K562 treated with DMSO at 1 percent for 4 hours (cell line): ENCODE data around the gene TCEA2. TPM values are rescaled to one million over a fixed set of nuclear protein-coding genes. Genes with fewer than 3 reads are reported as not detected.

ENCODE experiments used
- total RNA-seq: library from RNA; unstranded; fragments of 300-600 nt; gene quantifications from 2 replicates; pipeline ENCODE4 v1.2.3, GENCODE V29; 2022; ENCODE audit not compliant: insufficient read depth

Gene TCEA2
- 14.6 and 23.6 TPM in 2 replicates for total RNA-seq

DNA sequence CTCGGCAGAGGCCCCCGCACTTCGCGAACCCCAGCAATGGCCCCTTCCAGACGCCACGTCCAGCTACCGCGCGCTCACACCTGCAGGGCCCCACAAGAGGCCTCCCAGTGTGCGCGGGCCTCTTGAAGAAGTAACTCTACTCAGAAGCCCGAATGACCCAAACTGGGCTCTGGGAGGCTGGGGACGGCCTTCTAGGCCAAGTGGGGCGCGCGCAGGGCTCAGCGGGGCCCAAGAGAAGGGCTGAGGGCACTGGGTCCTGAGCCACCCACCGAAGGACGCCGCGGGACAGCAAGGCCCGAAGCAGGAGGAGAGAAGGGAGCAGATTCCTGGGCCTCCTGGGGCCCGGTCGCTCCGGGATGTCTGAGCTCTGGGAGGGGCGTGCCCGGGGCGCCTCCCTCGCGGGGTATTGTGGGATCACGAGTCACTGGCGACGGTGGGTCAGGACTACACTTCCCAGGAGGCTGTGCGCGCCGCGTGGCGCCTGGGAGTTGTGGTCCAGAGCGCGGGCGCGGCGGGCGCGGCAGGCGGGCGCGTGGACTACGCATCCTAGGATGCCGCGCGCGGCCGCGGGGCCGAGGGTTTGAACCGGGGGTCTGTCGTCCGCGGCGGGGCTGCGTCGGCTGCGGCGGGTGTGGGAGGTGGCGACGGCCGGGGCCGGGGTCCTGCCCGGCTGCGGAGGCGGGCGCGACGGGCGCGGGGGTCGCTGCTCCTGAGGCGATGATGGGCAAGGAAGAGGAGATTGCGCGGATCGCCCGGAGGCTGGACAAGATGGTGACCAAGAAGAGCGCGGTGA lies at the start of gene TCEA2:
TSS of gene TCEA2 (plus strand) at position 603 of the 793 bp plus-strand sequence. CDS start at position 718, 115 bp downstream.

GRCh38 chr20:64035933-64036345 lies 27.1 kb upstream of the TCEA2 start, which contains the start of gene C20orf204:
TSS of gene C20orf204 (plus strand) at chr20:64036182. CDS start at chr20:64036324, 142 bp downstream.

GRCh38 chr20:64049060-64049877 lies 13.7 kb upstream of the TCEA2 start, which contains the start of gene SOX18:
TSS of gene SOX18 (minus strand) at chr20:64049639. CDS start at chr20:64049516, 123 bp downstream.

GRCh38 chr20:64079273-64080012 lies 16.4 kb downstream of the TCEA2 start, which contains the start of gene RGS19:
TSS of gene RGS19 (minus strand) at chr20:64079518. CDS start at chr20:64076886, 2,632 bp downstream.

GRCh38 chr20:64080013-64080812 lies 17.2 kb downstream of the TCEA2 start, which contains the start of gene OPRL1:
TSS of gene OPRL1 (plus strand) at chr20:64080082. CDS start at chr20:64092721, 12,639 bp downstream.

GRCh38 chr20:64083804-64084684 lies 21.0 kb downstream of the TCEA2 start, which contains the start of gene LKAAEAR1:
TSS of gene LKAAEAR1 (minus strand) at chr20:64084398. CDS start at chr20:64084219, 179 bp downstream.

GRCh38 chr20:64106981-64107735 lies 44.2 kb downstream of the TCEA2 start, which contains the start of gene NPBWR2:
TSS of gene NPBWR2 (minus strand) at chr20:64107565. CDS start at chr20:64106831, 734 bp downstream.

Other genes with a start within 250 kb of the TCEA2 start
- 2.2 and 2.8 TPM in 2 replicates for gene ZBTB46, start 231.9 kb upstream of the TCEA2 start, total RNA-seq
- gene ABHD16B, start 201.7 kb upstream of the TCEA2 start, total RNA-seq, result 4.8 and 6.2 TPM in 2 replicates
- gene TPD52L2, start 197.9 kb upstream of the TCEA2 start, total RNA-seq, result 91.2 and 92.7 TPM in 2 replicates
- 29.7 and 35.4 TPM in 2 replicates for gene DNAJC5, start 168.1 kb upstream of the TCEA2 start, total RNA-seq
- gene UCKL1, start 106.8 kb upstream of the TCEA2 start, total RNA-seq, result 47.8 and 52.1 TPM in 2 replicates
- gene ZNF512B, start 93.3 kb upstream of the TCEA2 start, total RNA-seq, result 7.3 and 9.2 TPM in 2 replicates
- gene SAMD10, start 83.6 kb upstream of the TCEA2 start, total RNA-seq, result 8.7 and 10.5 TPM in 2 replicates
- 70.4 and 76.0 TPM in 2 replicates for gene PRPF6, start 82.1 kb upstream of the TCEA2 start, total RNA-seq
- 1.3 and 2.2 TPM in 2 replicates for gene C20orf204, start 27.0 kb upstream of the TCEA2 start, total RNA-seq
- 8.1 and 8.9 TPM in 2 replicates for gene SOX18, start 13.6 kb upstream of the TCEA2 start, total RNA-seq
- gene RGS19, start 16.3 kb downstream of the TCEA2 start, total RNA-seq, result 16.8 and 21.3 TPM in 2 replicates
- gene OPRL1, start 16.9 kb downstream of the TCEA2 start, total RNA-seq, result 1.3 and 1.7 TPM in 2 replicates
- not detected in 2 replicates for gene LKAAEAR1, start 21.2 kb downstream of the TCEA2 start, total RNA-seq
- not detected in 2 replicates for gene NPBWR2, start 44.4 kb downstream of the TCEA2 start, total RNA-seq
- not detected in 2 replicates for gene MYT1, start 101.3 kb downstream of the TCEA2 start, total RNA-seq
- 18.6 and 19.3 TPM in 2 replicates for gene PCMTD2, start 192.6 kb downstream of the TCEA2 start, total RNA-seq